ENCODE data around the gene TLK2. TPM values are rescaled to one million over a fixed set of nuclear protein-coding genes. Genes with fewer than 3 reads are reported as not detected.

TLK2 gene
- total RNA-seq, result 24.6 and 25.9 TPM in 2 replicates

GRCh38 chr17:62478424-62478879 lies at the start of gene TLK2:
TLK2 (plus strand) TSS chr17:62478825; CDS start chr17:62481126, 2,301 bp downstream.

GRCh38 chr17:62627219-62627903 lies 148.7 kb downstream of the TLK2 start, which contains the start of gene MRC2:
MRC2 (plus strand) TSS chr17:62627670; CDS start chr17:62627803, 133 bp downstream.

Other genes starting within 250 kb of the TLK2 start
- gene EFCAB3, start 98.3 kb upstream of the TLK2 start, total RNA-seq, result not detected in 2 replicates
- 15.9 and 18.7 TPM in 2 replicates for gene METTL2A, start 54.9 kb upstream of the TLK2 start, total RNA-seq
- 7.6 and 9.5 TPM in 2 replicates for gene MRC2, start 148.8 kb downstream of the TLK2 start, total RNA-seq

Data from mammary microvascular endothelial cell (primary cell).